Testis (tissue), 2 donors: ENCODE measurements around the gene SHISA7.

ENCODE experiments used
- POLR2A ChIP-seq: fragments of 450-650 bp; IDR thresholded peaks from one replicate; pipeline ENCODE4 v1.6.1; 2017; ENCODE audit warnings: antibody characterized with exemption, mild to moderate bottlenecking, moderate library complexity
- TF ChIP-seq, protein P1 (sequence below), 3 experiments: fragments of 450-650 bp in 2 of 3; fragments of 200-600 bp in 1 of 3; sonication (generic) in 1 of 3; IDR thresholded peaks; one replicate each; pipeline ENCODE4 v1.5.1; 2016 to 2019; ENCODE audit warnings: antibody characterized with exemption in 3 of 3, mild to moderate bottlenecking in 2 of 3, moderate library complexity in 1 of 3

DNA sequence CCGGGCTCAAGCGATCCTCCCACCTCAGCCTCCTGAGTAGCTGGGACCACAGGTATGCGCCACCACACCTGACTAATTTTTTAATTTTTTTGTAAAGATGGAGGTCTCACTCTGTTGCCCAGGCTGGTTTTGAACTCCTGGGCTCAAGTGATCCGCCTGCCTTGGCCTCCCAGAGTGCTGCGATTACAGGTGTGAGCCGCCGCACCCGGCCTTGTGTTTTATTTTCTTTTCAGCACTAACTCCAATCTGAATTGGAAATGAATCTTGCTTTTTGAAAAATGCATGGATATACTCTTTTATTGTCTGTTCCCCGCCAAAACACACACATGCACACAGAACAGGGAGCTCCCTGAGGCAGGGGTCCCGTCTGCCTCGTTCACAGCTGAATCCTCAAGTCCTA lies 19.6 kb upstream of the SHISA7 start:
- TF ChIP-seq, protein P1, sequence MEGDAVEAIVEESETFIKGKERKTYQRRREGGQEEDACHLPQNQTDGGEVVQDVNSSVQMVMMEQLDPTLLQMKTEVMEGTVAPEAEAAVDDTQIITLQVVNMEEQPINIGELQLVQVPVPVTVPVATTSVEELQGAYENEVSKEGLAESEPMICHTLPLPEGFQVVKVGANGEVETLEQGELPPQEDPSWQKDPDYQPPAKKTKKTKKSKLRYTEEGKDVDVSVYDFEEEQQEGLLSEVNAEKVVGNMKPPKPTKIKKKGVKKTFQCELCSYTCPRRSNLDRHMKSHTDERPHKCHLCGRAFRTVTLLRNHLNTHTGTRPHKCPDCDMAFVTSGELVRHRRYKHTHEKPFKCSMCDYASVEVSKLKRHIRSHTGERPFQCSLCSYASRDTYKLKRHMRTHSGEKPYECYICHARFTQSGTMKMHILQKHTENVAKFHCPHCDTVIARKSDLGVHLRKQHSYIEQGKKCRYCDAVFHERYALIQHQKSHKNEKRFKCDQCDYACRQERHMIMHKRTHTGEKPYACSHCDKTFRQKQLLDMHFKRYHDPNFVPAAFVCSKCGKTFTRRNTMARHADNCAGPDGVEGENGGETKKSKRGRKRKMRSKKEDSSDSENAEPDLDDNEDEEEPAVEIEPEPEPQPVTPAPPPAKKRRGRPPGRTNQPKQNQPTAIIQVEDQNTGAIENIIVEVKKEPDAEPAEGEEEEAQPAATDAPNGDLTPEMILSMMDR (IDR thresholded peaks at IDR 0.05), result no peak
- TF ChIP-seq POLR2A, result no peak
